ENCODE measurements around the gene RHO. TPM values are rescaled to one million over a fixed set of nuclear protein-coding genes. Genes with fewer than 3 reads are reported as not detected.
"Not testable (repeated sequence)": the region's sequence is repeated elsewhere in the genome, so short reads cannot be mapped to it uniquely, and the experiment has no call there.

The RHO gene
- total RNA-seq, 2 experiments from 2014 or later = not detected

DNA sequence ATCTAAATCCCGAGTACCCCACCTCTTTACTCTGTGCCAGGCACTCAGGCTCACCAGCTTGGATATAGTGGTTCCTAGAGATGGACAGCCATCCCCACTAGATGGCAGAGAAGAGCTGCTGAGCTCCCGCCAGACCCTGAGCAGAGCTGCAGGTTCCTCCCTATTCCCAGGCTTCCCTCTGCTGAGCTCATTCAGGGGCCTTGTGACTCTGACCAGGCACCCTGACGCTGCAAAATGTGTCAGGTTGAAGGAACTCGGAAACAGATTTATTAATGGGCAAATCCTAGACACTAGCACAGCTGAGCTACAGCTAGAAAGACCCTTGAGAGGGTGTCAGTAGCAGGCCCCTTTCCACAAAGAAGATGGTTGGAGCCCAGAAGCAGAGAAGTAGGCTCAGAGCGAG is 38.2 kb upstream of the RHO start:
- H3K27me3 Mint-ChIP-seq = no peaks in the 10 kb centered on the region
- intact Hi-C loops (cut with micrococcal nuclease) = loop anchor here (1.0 to 5.0 kb wide), 4 partner anchors 118 to 444 kb away; no protein-coding TSS in a partner anchor
- peaks cover 2% of the 10 kb centered on the region for H3K36me3 Mint-ChIP-seq
- no peak overlapping the region for H3K4me3 Mint-ChIP-seq
- H3K9me3 Mint-ChIP-seq = no peaks in the 10 kb centered on the region
- CTCF ChIA-PET = interaction anchor here (0.6 to 2.1 kb wide), 40 partner anchors 10 to 616 kb away, joined by 3 to 22 read pairs (median 4); no protein-coding TSS in a partner anchor
- no peak overlapping the region for H3K27ac Mint-ChIP-seq
- POLR2A ChIA-PET = no interaction called here
- H3K4me1 Mint-ChIP-seq (ENCODE audit: low read depth) = no peaks in the 10 kb centered on the region
- peak; percentile 65 for DNase-seq

DNA sequence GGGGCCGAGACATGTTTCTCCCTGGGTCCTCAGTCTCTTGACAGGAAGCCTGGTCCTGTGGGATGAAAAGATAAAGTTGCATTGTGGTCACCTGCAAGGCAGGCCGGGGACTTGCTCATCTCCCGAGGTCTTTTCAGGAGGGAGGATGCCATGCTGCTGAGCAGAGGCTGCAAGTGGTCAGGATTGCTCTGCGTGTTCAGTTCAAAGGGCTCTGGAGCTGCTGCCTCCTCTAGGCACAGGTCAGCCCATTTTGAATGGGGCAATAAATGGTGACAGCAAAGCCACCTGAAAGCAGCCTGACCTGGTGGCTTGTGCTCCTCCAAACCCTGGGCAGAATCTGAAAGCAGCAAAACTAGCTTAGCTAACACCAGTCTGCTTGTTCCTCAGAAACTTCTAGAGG is 37.4 kb upstream of the RHO start:
- POLR2A ChIA-PET; H3K9me3 Mint-ChIP-seq; H3K36me3 Mint-ChIP-seq; H3K27ac Mint-ChIP-seq; H3K27me3 Mint-ChIP-seq; H3K4me1 Mint-ChIP-seq (ENCODE audit: low read depth); H3K4me3 Mint-ChIP-seq; DNase-seq: not testable (repeated sequence)
- intact Hi-C loops (cut with micrococcal nuclease) = loop anchor here (5.0 kb wide), 1 partner anchor 136 kb away; no protein-coding TSS in a partner anchor
- CTCF ChIA-PET = interaction anchor here (1.2 to 2.1 kb wide), 17 partner anchors 10 to 521 kb away, joined by 3 to 22 read pairs (median 6); no protein-coding TSS in a partner anchor

- no peak overlapping the region for H3K4me3 Mint-ChIP-seq
- no peak for DNase-seq
- POLR2A ChIA-PET = no interaction called here
- H3K36me3 Mint-ChIP-seq = peaks cover 2% of the 10 kb centered on the region
- intact Hi-C loops (cut with micrococcal nuclease) = loop anchor here (5.0 kb wide), 1 partner anchor 136 kb away; no protein-coding TSS in a partner anchor
- H3K27me3 Mint-ChIP-seq = no peaks in the 10 kb centered on the region
- no peak overlapping the region for H3K27ac Mint-ChIP-seq
- no peaks in the 10 kb centered on the region for H3K9me3 Mint-ChIP-seq
- CTCF ChIA-PET = interaction anchor here (0.7 to 2.3 kb wide), 4 partner anchors 17 to 511 kb away, joined by 3 to 10 read pairs (median 3); no protein-coding TSS in a partner anchor
- H3K4me1 Mint-ChIP-seq (ENCODE audit: low read depth) = no peaks in the 10 kb centered on the region
These were observed 36.6 kb upstream of the RHO start for GRCh38 chr3:129491794-129492193.

DNA sequence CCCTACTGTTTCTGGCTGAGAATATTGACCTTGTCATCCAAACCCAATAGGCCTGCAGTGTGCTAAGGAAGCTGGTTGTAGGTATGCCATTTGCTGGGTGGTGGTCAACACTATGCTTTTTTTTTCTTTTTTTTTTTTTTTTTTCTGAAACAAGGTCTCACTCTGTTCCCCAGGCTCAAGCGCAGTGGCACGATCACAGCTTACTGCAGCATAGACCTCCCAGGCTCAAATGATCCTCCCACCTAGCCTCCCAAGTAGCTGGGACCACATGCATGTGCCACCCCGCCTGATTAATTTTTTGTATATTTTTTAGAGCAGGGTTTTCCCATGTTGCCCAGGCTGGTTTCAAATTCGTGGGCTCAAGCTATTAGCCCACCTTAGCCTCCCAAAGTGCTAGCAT is 35.7 kb upstream of the RHO start:
- Mint-ChIP-seq H3K27me3 (no peaks in the 10 kb centered on the region), H3K4me1 (ENCODE audit: low read depth) (no peaks in the 10 kb centered on the region), H3K9me3 (no peaks in the 10 kb centered on the region), H3K27ac (no peak overlapping the region), H3K36me3 (peaks cover 2% of the 10 kb centered on the region), H3K4me3 (no peak overlapping the region)
- DNase-seq = no peak
- CTCF ChIA-PET = interaction anchor here (0.7 to 2.3 kb wide), 6 partner anchors 135 to 510 kb away, joined by 3 to 10 read pairs (median 4); no protein-coding TSS in a partner anchor
- POLR2A ChIA-PET = no interaction called here
- intact Hi-C loops (cut with micrococcal nuclease) = loop anchor here (5.0 kb wide), 1 partner anchor 135 kb away; no protein-coding TSS in a partner anchor

- intact Hi-C loops (cut with micrococcal nuclease) = loop anchor here (5.0 kb wide), 1 partner anchor 134 kb away; no protein-coding TSS in a partner anchor
- Mint-ChIP-seq H3K36me3 (peaks cover 2% of the 10 kb centered on the region), H3K27me3 (no peaks in the 10 kb centered on the region), H3K27ac (no peak overlapping the region), H3K9me3 (no peaks in the 10 kb centered on the region), H3K4me3 (no peak overlapping the region), H3K4me1 (ENCODE audit: low read depth) (no peaks in the 10 kb centered on the region)
- ChIA-PET CTCF (interaction anchor here (1.0 to 2.3 kb wide), 5 partner anchors 135 to 510 kb away, joined by 3 to 10 read pairs (median 4); no protein-coding TSS in a partner anchor), POLR2A (interaction anchor here (0.6 kb wide), 1 partner anchor 378 kb away, joined by 3 read pairs; no protein-coding TSS in a partner anchor)
- DNase-seq = no peak
These were observed 35.2 kb upstream of the RHO start for GRCh38 chr3:129493206-129493605.

DNA sequence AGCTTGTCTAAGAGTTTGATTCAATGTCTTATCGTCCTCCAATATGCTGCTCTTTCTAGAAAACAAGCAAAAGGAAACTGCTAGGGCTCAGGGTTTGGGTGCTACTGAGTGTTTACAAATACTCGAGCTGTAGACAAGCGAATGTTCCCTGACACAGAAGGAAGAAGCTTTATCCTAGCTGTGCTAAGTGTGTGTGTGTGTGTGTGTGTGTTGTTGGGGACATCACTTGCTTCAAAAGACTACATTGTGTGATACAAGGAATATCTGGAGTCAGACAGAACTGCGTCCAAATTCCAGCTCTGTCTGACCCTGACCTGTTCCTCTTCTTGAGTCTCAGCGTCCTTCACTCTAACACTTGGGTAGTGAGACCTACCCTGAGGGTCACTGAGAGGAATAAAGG is 33.9 kb upstream of the RHO start:
- H3K4me1 Mint-ChIP-seq (ENCODE audit: low read depth); H3K4me3 Mint-ChIP-seq; H3K27me3 Mint-ChIP-seq; H3K36me3 Mint-ChIP-seq; CTCF ChIA-PET; H3K9me3 Mint-ChIP-seq; POLR2A ChIA-PET; DNase-seq; H3K27ac Mint-ChIP-seq: not testable (repeated sequence)
- intact Hi-C loops (cut with micrococcal nuclease) = loop anchor here (5.0 kb wide), 1 partner anchor 133 kb away; no protein-coding TSS in a partner anchor

DNA sequence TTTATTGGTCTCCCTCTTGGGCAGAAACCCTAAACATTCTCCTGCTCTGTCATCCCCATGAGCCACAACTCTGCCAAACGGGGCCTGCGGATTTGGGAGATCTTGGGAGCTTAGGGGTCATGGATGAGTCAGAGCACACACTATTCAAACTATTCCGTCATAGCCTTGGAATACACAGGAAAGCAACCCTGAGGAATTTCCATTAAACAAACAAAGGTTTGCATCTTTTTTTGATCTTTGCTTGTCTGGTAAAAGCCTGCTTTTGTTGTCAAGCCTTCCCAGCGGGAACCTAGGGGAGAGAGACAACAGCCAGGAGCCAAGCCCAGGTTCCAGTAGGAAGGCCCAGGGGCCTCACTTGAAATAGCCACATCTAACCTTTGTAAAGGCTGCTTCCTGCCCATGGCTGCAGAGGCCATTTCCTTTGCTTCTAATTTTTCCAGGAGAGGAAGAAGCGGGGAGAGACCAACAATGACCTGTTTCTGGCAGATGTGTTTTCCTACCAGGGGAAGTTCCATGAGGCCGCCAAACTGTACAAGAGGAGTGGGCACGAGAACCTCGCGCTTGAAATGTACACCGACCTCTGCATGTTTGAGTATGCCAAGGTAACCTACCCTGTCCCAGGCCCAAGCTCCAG is 33.3 kb upstream of the RHO start:
- POLR2A ChIA-PET, CTCF ChIA-PET: not testable (repeated sequence)

DNA sequence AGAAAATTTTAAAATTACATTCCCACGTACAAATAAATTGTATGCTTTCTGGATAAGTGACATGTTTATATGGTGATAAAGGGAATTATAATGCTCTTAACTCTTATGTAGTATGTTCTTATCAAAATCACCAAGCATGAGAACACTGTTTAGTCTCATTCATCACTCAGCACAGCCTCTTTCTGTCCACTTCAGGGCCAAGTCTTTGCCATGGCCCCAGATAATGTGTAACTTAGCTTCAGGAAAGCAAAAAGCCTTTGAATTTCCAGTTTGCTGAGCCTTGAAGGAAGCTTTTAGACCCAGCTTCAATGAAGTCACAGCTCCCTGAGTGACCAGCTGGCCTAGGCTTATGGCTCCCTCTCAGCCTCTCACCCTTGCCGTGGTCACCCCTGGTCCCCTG is 30.6 kb upstream of the RHO start:
- H3K4me1 Mint-ChIP-seq (ENCODE audit: low read depth); DNase-seq; H3K4me3 Mint-ChIP-seq; POLR2A ChIA-PET; intact Hi-C loops (cut with micrococcal nuclease); H3K9me3 Mint-ChIP-seq; H3K36me3 Mint-ChIP-seq; H3K27ac Mint-ChIP-seq; CTCF ChIA-PET; H3K27me3 Mint-ChIP-seq: not testable (repeated sequence)

More for the DNA sequence above, 33.3 kb upstream of the RHO start:
- H3K9me3 Mint-ChIP-seq; H3K4me1 Mint-ChIP-seq (ENCODE audit: low read depth); H3K27me3 Mint-ChIP-seq; H3K27ac Mint-ChIP-seq; intact Hi-C loops (cut with micrococcal nuclease); DNase-seq; H3K4me3 Mint-ChIP-seq; H3K36me3 Mint-ChIP-seq: not testable (repeated sequence)

DNA sequence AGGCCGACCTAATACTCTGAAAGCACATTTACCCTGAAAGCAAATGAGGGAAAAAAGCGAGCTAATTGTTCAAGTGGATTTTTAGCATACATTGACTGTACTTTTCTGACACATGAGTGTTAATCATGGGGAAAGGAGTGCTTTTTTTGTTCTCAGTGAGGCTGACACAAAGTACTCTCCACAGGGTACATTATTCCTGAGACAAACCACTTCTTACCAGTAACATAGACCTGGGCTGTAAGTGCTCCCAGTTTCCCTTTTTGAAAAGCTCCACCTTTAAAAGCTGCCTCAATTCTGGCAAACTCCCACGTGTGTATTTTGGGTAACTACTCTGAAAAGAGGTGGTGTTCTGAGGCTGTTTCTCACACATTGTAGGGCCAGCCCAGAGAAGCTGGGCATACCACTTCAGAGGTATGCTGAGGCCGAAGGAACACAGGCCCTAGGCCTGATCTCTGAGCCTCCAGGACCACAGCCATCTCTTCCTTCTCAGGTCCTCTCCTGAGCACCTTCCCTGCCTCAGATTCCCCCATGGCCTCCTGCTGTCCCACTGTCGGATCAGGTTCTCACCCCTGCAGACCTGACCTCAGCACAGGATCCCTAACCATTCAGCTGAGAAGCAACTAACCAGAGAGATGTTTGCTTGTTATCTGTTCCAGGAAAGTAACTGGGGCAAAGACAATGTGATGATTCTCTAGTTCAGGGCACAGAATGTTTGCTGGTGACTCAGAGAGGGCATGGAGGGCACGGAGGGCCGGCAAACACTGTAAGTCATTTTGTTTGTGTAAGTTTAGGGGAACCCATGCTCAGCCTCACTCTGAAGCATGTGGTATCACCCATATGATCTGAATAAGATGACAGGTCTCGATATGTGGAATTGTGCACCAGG is 29.6 kb upstream of the RHO start:
- H3K27me3 Mint-ChIP-seq; POLR2A ChIA-PET; H3K36me3 Mint-ChIP-seq; CTCF ChIA-PET; H3K27ac Mint-ChIP-seq; H3K4me1 Mint-ChIP-seq (ENCODE audit: low read depth); H3K9me3 Mint-ChIP-seq; intact Hi-C loops (cut with micrococcal nuclease); DNase-seq; H3K4me3 Mint-ChIP-seq: not testable (repeated sequence)

DNA sequence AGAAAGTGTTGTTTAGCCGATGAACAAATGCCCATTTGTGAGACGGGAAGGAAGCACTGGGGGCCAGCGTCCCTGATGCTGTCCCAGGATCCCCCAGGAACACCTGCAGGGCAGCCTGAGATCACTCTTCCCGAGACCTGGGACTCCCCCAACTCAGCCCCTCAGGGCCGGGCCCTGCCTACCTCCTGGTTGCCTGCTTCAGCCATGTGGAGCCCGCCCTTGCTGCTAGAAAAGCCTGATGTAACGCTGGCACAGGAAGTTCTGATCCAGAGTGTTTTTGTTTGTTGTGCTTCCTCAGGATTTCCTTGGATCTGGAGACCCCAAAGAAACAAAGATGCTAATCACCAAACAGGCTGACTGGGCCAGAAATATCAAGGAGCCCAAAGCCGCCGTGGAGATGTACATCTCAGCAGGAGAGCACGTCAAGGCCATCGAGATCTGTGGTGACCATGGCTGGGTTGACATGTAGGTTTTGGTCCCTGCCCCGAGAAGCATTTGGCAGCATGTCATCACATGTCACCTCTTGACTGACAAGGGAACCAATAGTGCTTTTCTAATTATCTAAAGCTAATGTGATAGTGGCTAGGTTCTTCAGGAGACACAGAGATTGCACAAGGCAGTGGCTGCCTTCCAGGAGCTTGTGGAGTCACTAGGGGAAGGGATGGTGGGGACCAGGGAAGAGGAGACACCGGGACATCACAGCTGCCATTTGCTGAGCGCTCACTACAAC is 28.7 kb upstream of the RHO start:
- intact Hi-C loops (cut with micrococcal nuclease); POLR2A ChIA-PET; H3K27me3 Mint-ChIP-seq; DNase-seq; H3K4me3 Mint-ChIP-seq; H3K9me3 Mint-ChIP-seq; H3K4me1 Mint-ChIP-seq (ENCODE audit: low read depth); H3K36me3 Mint-ChIP-seq; H3K27ac Mint-ChIP-seq: not testable (repeated sequence)
- CTCF ChIA-PET = interaction anchor here (1.0 kb wide), 1 partner anchor 10 kb away, joined by 5 read pairs; no protein-coding TSS in a partner anchor

GRCh38 chr3:129500334-129500658 is 28.1 kb upstream of the RHO start:
- Mint-ChIP-seq H3K4me1 (ENCODE audit: low read depth) (no peaks in the 10 kb centered on the region), H3K4me3 (no peak overlapping the region), H3K36me3 (peaks cover 4% of the 10 kb centered on the region), H3K27ac (no peak overlapping the region), H3K27me3 (no peaks in the 10 kb centered on the region), H3K9me3 (no peaks in the 10 kb centered on the region)
- POLR2A ChIA-PET = no interaction called here
- no peak for DNase-seq
- CTCF ChIA-PET = interaction anchor here (1.0 kb wide), 1 partner anchor 10 kb away, joined by 5 read pairs; no protein-coding TSS in a partner anchor
- intact Hi-C loops (cut with micrococcal nuclease) = no loop called here

GRCh38 chr3:129501630-129502029 is 26.8 kb upstream of the RHO start:
- Mint-ChIP-seq H3K27me3 (no peaks in the 10 kb centered on the region), H3K36me3 (peaks cover 3% of the 10 kb centered on the region), H3K4me3 (no peak overlapping the region), H3K4me1 (ENCODE audit: low read depth) (no peaks in the 10 kb centered on the region), H3K27ac (no peak overlapping the region), H3K9me3 (no peaks in the 10 kb centered on the region)
- ChIA-PET CTCF (no interaction called here), POLR2A (no interaction called here)
- no peak for DNase-seq
- intact Hi-C loops (cut with micrococcal nuclease) = no loop called here

Measured in activated CD4-positive, alpha-beta memory T cell treated with anti-CD3 and anti-CD28 coated beads for 36 hours (primary cell).